Gastrocnemius medialis (tissue), 4 donors: ENCODE data around the gene GPR68.

Experiments used
- CTCF ChIP-seq, 5 experiments: fragments of 450-650 bp in 3 of 5; fragments of 200-600 bp in 2 of 5; sonication (generic) in 2 of 5; IDR thresholded peaks in 4 of 5; conservative IDR thresholded peaks in 1 of 5; 1 replicate in 4 of 5; 2 replicates in 1 of 5; pipeline ENCODE4 v1.5.1; 2016 to 2019; ENCODE audit warnings: antibody characterized with exemption in 5 of 5, mild to moderate bottlenecking in 3 of 5, moderate library complexity in 3 of 5
- POLR2A ChIP-seq, 2 donors: fragments of 450-650 bp; IDR thresholded peaks; one replicate each; pipeline ENCODE4 v1.6.1; 2017; ENCODE audit warnings: antibody characterized with exemption in 2 of 2, mild to moderate bottlenecking in 2 of 2, moderate library complexity in 2 of 2

- TF ChIP-seq CTCF (IDR thresholded peaks at IDR 0.05 in 4 of 5, conservative IDR thresholded peaks at IDR 0.05 in 1 of 5) (no peak), POLR2A (IDR thresholded peaks at IDR 0.05) (no peak)
These were observed 46.5 kb upstream of the GPR68 start for GRCh38 chr14:91290986-91291385.
